Measurements from ENCODE around the gene GLRX.

DNA sequence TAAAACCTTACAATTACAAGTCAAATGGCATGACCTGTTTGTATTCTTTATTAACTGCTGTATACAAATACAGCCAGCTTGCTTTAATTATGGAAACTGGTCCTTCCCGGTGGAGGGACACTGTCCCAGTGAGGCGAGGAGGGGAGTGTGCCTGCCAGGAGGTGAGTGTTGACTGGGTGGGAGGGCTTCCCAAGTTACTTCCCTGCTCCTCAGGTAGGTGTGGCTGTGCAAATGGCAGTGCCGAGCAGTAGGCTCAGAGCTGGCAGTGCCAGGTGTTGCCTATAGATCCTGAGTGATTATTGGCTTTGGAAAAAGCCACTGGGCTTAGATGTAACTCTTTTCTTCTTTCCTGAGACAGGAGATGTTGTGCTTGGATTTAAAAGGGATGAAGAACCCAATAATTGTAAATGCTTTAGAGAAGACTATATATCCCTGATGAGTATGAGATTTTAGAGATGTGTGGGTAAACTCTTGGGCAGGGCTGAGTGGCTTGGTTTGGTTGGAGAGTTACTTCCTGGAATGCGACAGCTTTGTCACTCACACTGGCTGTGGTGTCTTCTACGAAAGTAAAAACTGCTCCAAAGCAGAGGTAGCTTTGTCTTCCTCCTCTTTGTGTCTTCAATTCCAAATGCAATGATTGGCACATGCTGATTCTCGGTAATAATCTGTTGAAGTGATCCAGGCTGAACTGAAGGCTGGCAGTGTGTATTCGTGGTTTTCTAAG, 43.7 kb downstream of the GLRX start:
- TF ChIP-seq, protein P1, sequence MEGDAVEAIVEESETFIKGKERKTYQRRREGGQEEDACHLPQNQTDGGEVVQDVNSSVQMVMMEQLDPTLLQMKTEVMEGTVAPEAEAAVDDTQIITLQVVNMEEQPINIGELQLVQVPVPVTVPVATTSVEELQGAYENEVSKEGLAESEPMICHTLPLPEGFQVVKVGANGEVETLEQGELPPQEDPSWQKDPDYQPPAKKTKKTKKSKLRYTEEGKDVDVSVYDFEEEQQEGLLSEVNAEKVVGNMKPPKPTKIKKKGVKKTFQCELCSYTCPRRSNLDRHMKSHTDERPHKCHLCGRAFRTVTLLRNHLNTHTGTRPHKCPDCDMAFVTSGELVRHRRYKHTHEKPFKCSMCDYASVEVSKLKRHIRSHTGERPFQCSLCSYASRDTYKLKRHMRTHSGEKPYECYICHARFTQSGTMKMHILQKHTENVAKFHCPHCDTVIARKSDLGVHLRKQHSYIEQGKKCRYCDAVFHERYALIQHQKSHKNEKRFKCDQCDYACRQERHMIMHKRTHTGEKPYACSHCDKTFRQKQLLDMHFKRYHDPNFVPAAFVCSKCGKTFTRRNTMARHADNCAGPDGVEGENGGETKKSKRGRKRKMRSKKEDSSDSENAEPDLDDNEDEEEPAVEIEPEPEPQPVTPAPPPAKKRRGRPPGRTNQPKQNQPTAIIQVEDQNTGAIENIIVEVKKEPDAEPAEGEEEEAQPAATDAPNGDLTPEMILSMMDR (IDR thresholded peaks at IDR 0.05): no peak
- TF ChIP-seq POLR2A (IDR thresholded peaks at IDR 0.05): no peak
- TF ChIP-seq EP300 (IDR thresholded peaks at IDR 0.05): no peak
